DMS153 treated with DMSO at 0.1 percent for 48 hours (cell line): ENCODE results near the gene DOP1A.

Source experiments
- DNase-seq: peaks from one replicate; lab custom pipeline; 2025; ENCODE audit not compliant: unreplicated experiment; lab: John Stamatoyannopoulos, UW

DOP1A gene

DNA sequence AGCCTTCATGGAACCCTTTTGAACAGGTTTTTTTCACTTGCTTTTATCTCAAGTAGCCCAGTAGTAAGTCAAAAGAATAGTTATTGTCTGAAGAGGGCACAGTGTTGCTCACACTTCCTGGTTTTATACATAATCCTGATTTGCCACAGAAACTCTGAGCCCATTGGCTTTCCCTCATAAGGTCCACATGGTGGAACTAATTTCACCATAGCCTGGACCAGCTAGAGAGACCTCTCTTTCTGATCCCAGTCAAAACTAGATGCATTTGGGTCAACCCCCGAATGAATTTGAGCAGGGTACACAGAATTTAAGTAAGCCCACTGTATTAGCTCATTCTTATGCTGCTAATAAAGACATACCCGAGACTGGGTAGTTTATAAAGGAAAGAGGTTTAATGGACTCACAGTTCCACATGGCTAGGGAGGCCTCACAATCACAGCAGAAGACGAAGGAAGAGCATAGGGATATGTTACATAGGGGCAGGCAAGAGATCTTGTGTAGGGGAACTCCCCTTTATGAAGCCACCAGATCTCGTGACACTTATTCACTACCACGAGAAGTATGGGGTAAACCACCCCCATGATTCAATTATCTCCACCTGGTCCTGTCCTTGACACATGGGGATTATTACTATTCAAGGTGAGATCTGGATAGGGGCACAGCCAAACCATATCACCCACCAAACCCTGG is 131.8 kb downstream of the DOP1A start:
- DNase-seq, result no peak

GRCh38 chr6:83199863-83200225 is 132.4 kb downstream of the DOP1A start:
- DNase-seq, result no peak

DNA sequence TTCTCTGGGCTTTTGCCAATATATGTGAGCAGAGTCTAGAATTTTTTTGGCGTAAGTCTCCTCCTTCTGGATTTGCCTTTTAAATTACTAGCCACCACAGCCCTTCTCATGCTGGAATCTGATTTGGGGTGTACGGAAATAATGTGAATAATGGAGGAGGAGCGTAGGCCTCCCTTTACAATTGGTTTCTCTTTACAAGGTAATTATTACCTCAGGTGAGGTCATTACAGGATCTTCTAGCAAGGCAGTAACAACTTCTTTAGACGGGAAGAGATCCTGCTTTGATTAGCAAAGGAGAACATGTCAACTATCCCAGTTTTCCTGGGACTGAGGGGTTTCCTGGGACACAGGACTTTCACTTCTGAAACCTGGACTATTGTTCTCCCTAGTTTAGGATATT is 134.6 kb downstream of the DOP1A start:
- DNase-seq, result no peak

DNA sequence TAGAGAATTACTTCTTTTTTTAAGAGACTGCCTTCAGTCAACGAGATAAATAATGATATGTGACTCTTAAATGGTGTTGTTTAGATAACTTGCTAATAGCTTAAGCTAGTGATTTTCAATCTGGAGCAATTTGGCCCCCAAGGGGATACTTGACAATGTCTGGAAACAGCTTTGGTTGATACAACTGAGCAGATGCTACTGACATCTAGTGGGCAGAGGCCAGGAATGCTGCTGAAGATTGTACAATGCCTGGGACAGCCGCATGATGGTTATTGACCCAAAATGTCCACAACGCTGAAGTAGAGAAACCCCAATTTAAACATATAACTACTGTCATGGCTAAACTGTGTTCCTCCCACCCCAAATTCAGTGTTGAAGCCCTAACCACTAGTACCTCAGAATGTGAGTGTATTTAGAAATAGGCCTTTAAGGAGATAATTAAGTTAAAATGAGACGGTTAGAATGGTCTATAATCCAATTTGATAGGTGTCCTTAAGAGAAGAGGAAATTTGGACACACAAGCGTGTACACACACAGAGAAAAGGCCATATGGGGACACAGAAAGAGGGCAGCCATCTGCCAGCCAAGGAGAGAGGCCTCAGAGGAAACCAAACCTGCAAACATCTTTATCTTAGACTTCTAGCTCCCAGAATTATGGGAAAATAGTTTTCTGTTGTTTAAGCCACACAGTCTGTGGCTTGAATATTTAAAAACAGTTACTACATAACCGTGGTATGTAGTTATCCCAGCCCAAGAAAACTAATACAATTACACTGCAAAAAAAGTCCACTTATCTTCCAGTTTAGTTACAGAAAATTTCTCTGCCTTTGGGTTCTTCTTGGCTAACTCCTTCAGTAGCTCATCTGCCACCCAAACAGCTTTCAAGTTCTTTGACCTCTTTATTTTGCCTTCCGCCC is 147.9 kb downstream of the DOP1A start:
- DNase-seq, result peak; percentile 90

- no peak for DNase-seq
Measured at GRCh38 chr6:83216806-83217205, 149.3 kb downstream of the DOP1A start.
